H1 (cell line): ENCODE results near the gene RNF212. TPM values are rescaled to one million over a fixed set of nuclear protein-coding genes. Genes with fewer than 3 reads are reported as not detected.

Source experiments
- CTCF ChIA-PET: fragments of 300-600 bp; sonication (Branson Sonifier 250); formaldehyde crosslinking; loops from one replicate; lab custom pipeline; 2021; ENCODE audit not compliant: partially characterized antibody; lab: Charles Lee
- POLR2A ChIA-PET: fragments of 300-600 bp; sonication (Branson Sonifier 250); formaldehyde crosslinking; loops from one replicate; lab custom pipeline; 2021; ENCODE audit warnings: inconsistent platforms; ENCODE audit not compliant: partially characterized antibody; lab: Charles Lee
- DNase-seq, 2 experiments: peaks; one replicate each; pipeline versions ENCODE4 v3.0.0 to v3.0.0-alpha.2; 2010 to 2022; ENCODE audit warnings: low spot score in 2 of 2, low read depth in 1 of 2, mixed read lengths in 1 of 2
- FAIRE-seq: peaks from 2 replicates; lab custom pipeline; 2011; peaks lifted over from hg19 to GRCh38; lab: Jason Lieb, UNC
- H2AFZ ChIP-seq: 2 replicates; pipeline ENCODE4 v1.8.1; 2012; ENCODE audit warnings: low read length, inconsistent platforms
- H2AK5ac ChIP-seq: 2 replicates; pipeline ENCODE4 v1.6.1; 2013; ENCODE audit warnings: low read depth, low read length
- H2BK120ac ChIP-seq: replicated peaks from 2 replicates; pipeline ENCODE3; 2013; ENCODE audit warnings: low read depth, low read length, inconsistent platforms
- H2BK12ac ChIP-seq: 2 replicates; pipeline ENCODE4 v1.6.1; 2013; ENCODE audit warnings: low read depth, low read length
- H2BK15ac ChIP-seq: 2 replicates; pipeline ENCODE4 v1.6.1; 2013; ENCODE audit warnings: low read length
- H2BK20ac ChIP-seq: 2 replicates; pipeline ENCODE4 v1.6.1; 2013; ENCODE audit warnings: low read length
- H2BK5ac ChIP-seq: 2 replicates; pipeline ENCODE4 v1.6.1; 2013; ENCODE audit warnings: low read depth, low read length
- H3K14ac ChIP-seq: 2 replicates; pipeline ENCODE4 v1.6.1; 2013; ENCODE audit warnings: inconsistent platforms; ENCODE audit not compliant: insufficient read length
- H3K18ac ChIP-seq: 2 replicates; pipeline ENCODE4 v1.6.1; 2013; ENCODE audit warnings: low read length; ENCODE audit errors: extremely low read depth
- H3K23ac ChIP-seq: 2 replicates; pipeline ENCODE4 v1.6.1; 2013; ENCODE audit warnings: inconsistent platforms; ENCODE audit not compliant: insufficient read length
- H3K23me2 ChIP-seq: 2 replicates; pipeline ENCODE4 v1.6.1; 2013; ENCODE audit warnings: low read depth, low read length
- H3K27ac ChIP-seq: 2 replicates; pipeline ENCODE4 v1.6.1; 2011; ENCODE audit warnings: low read depth, low read length, inconsistent platforms
- H3K27me3 ChIP-seq, 4 experiments: replicated peaks in 1 of 4; 1 replicate in 1 of 4; 2 replicates in 3 of 4; pipeline versions ENCODE4 v1.6.1 to v1.8.1; 2011 to 2013; ENCODE audit warnings: low read length in 3 of 4, mild to moderate bottlenecking in 3 of 4, inconsistent platforms in 2 of 4, mixed read lengths in 2 of 4, moderate library complexity in 1 of 4; ENCODE audit not compliant: control insufficient read depth in 3 of 4, insufficient read depth in 3 of 4; ENCODE audit errors: extremely low read depth in 1 of 4
- H3K36me3 ChIP-seq, 4 experiments: 2 replicates each; pipeline versions ENCODE4 v1.6.1 to v1.8.1; 2011 to 2013; ENCODE audit warnings: mild to moderate bottlenecking in 4 of 4, low read length in 3 of 4, moderate library complexity in 2 of 4, control low read depth in 1 of 4, inconsistent platforms in 1 of 4; ENCODE audit not compliant: insufficient read depth in 4 of 4, control insufficient read depth in 2 of 4
- H3K4ac ChIP-seq: replicated peaks from 2 replicates; pipeline ENCODE3; 2013; ENCODE audit warnings: low read length, low read depth, mixed read lengths, inconsistent platforms; ENCODE audit not compliant: insufficient read length
- H3K4me1 ChIP-seq, 4 experiments: replicated peaks in 1 of 4; 1 replicate in 1 of 4; 2 replicates in 3 of 4; pipeline versions ENCODE4 v1.6.1 to v1.8.1; 2011 to 2013; ENCODE audit warnings: low read length in 3 of 4, inconsistent platforms in 2 of 4, mixed read lengths in 1 of 4; ENCODE audit not compliant: insufficient read depth in 4 of 4, control insufficient read depth in 3 of 4
- H3K4me2 ChIP-seq, 2 experiments: 2 replicates each; pipeline versions ENCODE4 v1.6.1 to v1.8.1; 2011 to 2013; ENCODE audit warnings: low read depth in 2 of 2, low read length in 2 of 2, control low read depth in 1 of 2, inconsistent platforms in 1 of 2, mild to moderate bottlenecking in 1 of 2; ENCODE audit not compliant: insufficient read depth in 1 of 2
- H3K4me3 ChIP-seq, 4 experiments: fragments of 200-600, 300-600 bp in 1 of 4; sonication (generic), shearing (Covaris generic), sonication (Bioruptor Twin) in 1 of 4; 2 replicates each; pipeline versions ENCODE4 v1.5.1 to v1.8.1; 2011 to 2016; ENCODE audit warnings: low read length in 4 of 4, low read depth in 3 of 4, control low read depth in 2 of 4, inconsistent platforms in 2 of 4, mild to moderate bottlenecking in 2 of 4, mixed read lengths in 1 of 4, moderate library complexity in 1 of 4; ENCODE audit not compliant: insufficient read depth in 2 of 4; ENCODE audit errors: extremely low read depth in 1 of 4
- H3K56ac ChIP-seq: replicated peaks from 2 replicates; pipeline ENCODE3; 2013; ENCODE audit warnings: low read depth, mild to moderate bottlenecking, mixed read lengths, low read length, inconsistent platforms; ENCODE audit not compliant: insufficient read length
- H3K79me1 ChIP-seq: 2 replicates; pipeline ENCODE4 v1.6.1; 2013; ENCODE audit warnings: low read depth, low read length, control low read depth
- H3K79me2 ChIP-seq, 2 experiments: 2 replicates each; pipeline versions ENCODE4 v1.6.1 to v1.8.1; 2012 to 2013; ENCODE audit warnings: low read length in 2 of 2, mild to moderate bottlenecking in 2 of 2, inconsistent platforms in 1 of 2; ENCODE audit not compliant: insufficient read depth in 2 of 2, control insufficient read depth in 1 of 2
- H3K9ac ChIP-seq, 4 experiments: replicated peaks in 1 of 4; 1 replicate in 1 of 4; 2 replicates in 3 of 4; pipeline versions ENCODE4 v1.6.1 to v1.8.1; 2011 to 2013; ENCODE audit warnings: low read depth in 3 of 4, low read length in 3 of 4, control low read depth in 2 of 4, mild to moderate bottlenecking in 2 of 4, moderate library complexity in 2 of 4, inconsistent platforms in 1 of 4; ENCODE audit errors: extremely low read depth in 1 of 4
- H3K9me3 ChIP-seq, 2 experiments: 2 replicates each; pipeline versions ENCODE4 v1.6.1 to v1.8.1; 2012 to 2013; ENCODE audit warnings: mild to moderate bottlenecking in 2 of 2, moderate library complexity in 2 of 2, control low read depth in 1 of 2, inconsistent platforms in 1 of 2, low read depth in 1 of 2, low read length in 1 of 2, mixed read lengths in 1 of 2; ENCODE audit not compliant: insufficient read depth in 2 of 2
- H4K20me1 ChIP-seq, 2 experiments: replicated peaks in 1 of 2; 2 replicates each; pipeline versions ENCODE3 to v1.8.1; 2011 to 2013; ENCODE audit warnings: inconsistent platforms in 2 of 2, low read length in 2 of 2, mild to moderate bottlenecking in 1 of 2; ENCODE audit not compliant: insufficient read depth in 2 of 2, control insufficient read depth in 1 of 2
- H4K5ac ChIP-seq: 2 replicates; pipeline ENCODE4 v1.6.1; 2013; ENCODE audit warnings: low read length, low read depth, mixed read lengths, inconsistent platforms; ENCODE audit not compliant: insufficient read length
- H4K8ac ChIP-seq: 2 replicates; pipeline ENCODE4 v1.8.0; 2013; ENCODE audit warnings: mild to moderate bottlenecking, moderate library complexity, low read length, inconsistent platforms; ENCODE audit not compliant: insufficient read depth; ENCODE audit errors: extremely low read depth
- H4K91ac ChIP-seq: replicated peaks from 2 replicates; pipeline ENCODE3; 2013; ENCODE audit warnings: low read length, mixed read lengths, inconsistent platforms; ENCODE audit not compliant: insufficient read length
- ASH2L ChIP-seq: fragments of 200-600, 300-600 bp; sonication (generic); IDR thresholded peaks from one replicate; pipeline ENCODE4 v1.7.1; 2017; ENCODE audit warnings: low read length
- BRCA1 ChIP-seq: IDR thresholded peaks from 2 replicates; pipeline ENCODE4 v1.6.1; 2012; ENCODE audit warnings: low read depth, low read length, improper control_type of control experiment
- CBX5 ChIP-seq: fragments of 300-800, 300-1000 bp; sonication (generic); IDR thresholded peaks from 2 replicates; pipeline ENCODE4 v1.7.1; 2016; ENCODE audit warnings: antibody characterized with exemption, low read length, low read depth
- CTBP2 ChIP-seq: IDR thresholded peaks from 2 replicates; pipeline ENCODE4 v1.7.0; 2011; ENCODE audit warnings: borderline replicate concordance, mild to moderate bottlenecking, moderate library complexity, mixed read lengths, low read length; ENCODE audit not compliant: insufficient read depth, insufficient read length
- HDAC2 ChIP-seq, 2 experiments: fragments of 300-600 bp in 1 of 2; sonication (generic) in 1 of 2; IDR thresholded peaks; 2 replicates each; pipeline ENCODE4 v1.6.1; 2011 to 2012; ENCODE audit warnings: low read depth in 2 of 2, low read length in 2 of 2, mild to moderate bottlenecking in 2 of 2, moderate library complexity in 2 of 2, borderline replicate concordance in 1 of 2, inconsistent platforms in 1 of 2
- PHF8 ChIP-seq: fragments of 200-600 bp; sonication (generic); conservative IDR thresholded peaks from 2 replicates; pipeline ENCODE4 v1.7.1; 2012; ENCODE audit warnings: low read depth, mild to moderate bottlenecking, inconsistent platforms, low read length, moderate library complexity
- POU5F1 ChIP-seq: IDR thresholded peaks from 2 replicates; pipeline ENCODE4 v1.6.1; 2011; ENCODE audit warnings: low read depth, mild to moderate bottlenecking, low read length, moderate library complexity
- RAD21 ChIP-seq, 2 experiments: IDR thresholded peaks in 1 of 2; conservative IDR thresholded peaks in 1 of 2; 2 replicates each; pipeline ENCODE4 v1.6.1; 2011; ENCODE audit warnings: low read depth in 2 of 2, low read length in 2 of 2, improper control_type of control experiment in 1 of 2, inconsistent platforms in 1 of 2, mild to moderate bottlenecking in 1 of 2, moderate library complexity in 1 of 2
- RFX5 ChIP-seq: IDR thresholded peaks from 2 replicates; pipeline ENCODE4 v1.6.1; 2011; ENCODE audit warnings: low read depth, low read length, improper control_type of control experiment, borderline replicate concordance
- SIRT6 ChIP-seq: IDR thresholded peaks from one replicate; pipeline ENCODE4 v1.7.1; 2012; ENCODE audit warnings: low read length, inconsistent platforms
- SP2 ChIP-seq: IDR thresholded peaks from 2 replicates; pipeline ENCODE4 v1.6.1; 2012; ENCODE audit warnings: mild to moderate bottlenecking, low read length, inconsistent platforms
- SUZ12 ChIP-seq: fragments of 200-600 bp; sonication (generic); IDR thresholded peaks from 2 replicates; pipeline ENCODE4 v1.6.1; 2012; ENCODE audit warnings: mild to moderate bottlenecking, inconsistent platforms, low read length, moderate library complexity, mixed read lengths
- TCF12 ChIP-seq: IDR thresholded peaks from 2 replicates; pipeline ENCODE4 v1.6.1; 2011; ENCODE audit warnings: low read depth, mild to moderate bottlenecking, low read length
- WGBS, 2 experiments: shearing (Covaris generic) in 1 of 2; methylation state at CpG; one replicate each; pipeline versions ENCODE4 v1.1.6 to v1.1.7; 2013 to 2015; ENCODE audit warnings: low lambda C conversion rate in 2 of 2, mixed read lengths in 2 of 2, inconsistent platforms in 1 of 2, low coverage in 1 of 2, missing lambda C conversion rate in 1 of 2; ENCODE audit not compliant: insufficient replicate concordance in 2 of 2, insufficient coverage in 1 of 2, insufficient read length in 1 of 2; ENCODE audit errors: extremely low coverage in 1 of 2, missing lambda C conversion rate in 1 of 2; 5-methylcytosine and 5-hydroxymethylcytosine counted together
- polyA plus RNA-seq, 7 experiments: library from polyadenylated mRNA; depleted of rRNA in 3 of 7; stranded (reverse) in 5 of 7; unstranded in 2 of 7; fragments of >200 nt in 5 of 7; fragments of 200-250 nt in 2 of 7; gene quantifications; 1 replicate in 5 of 7; 2 replicates in 1 of 7; 4 replicates in 1 of 7; pipeline versions ENCODE4 v1.2.1 to v1.2.3, GENCODE V29; 2011 to 2013; ENCODE audit warnings: missing spikeins in 2 of 7, mixed read lengths in 2 of 7
- total RNA-seq: library from RNA; stranded (reverse); fragmentation: NEBNext Ultra II Directional; extraction: Animal tissue kit (Norgen Biotek cat#: 25700); gene quantifications from 2 replicates; pipeline ENCODE4 v1.2.1, GENCODE V29; 2021

Gene RNF212
- total and polyA plus RNA-seq, 2 of the 8 experiments (the other 6 are each of a cell fraction or from before 2014, with no cell fraction given): 3.4 to 5.4 TPM

GRCh38 chr4:1024882-1025545, 88.3 kb downstream of the RNF212 start:
- H3K23ac ChIP-seq: no peak overlapping the region
- no peak for DNase-seq
- H2BK12ac ChIP-seq: no peak overlapping the region
- no peak overlapping the region for H3K14ac ChIP-seq
- H3K36me3 ChIP-seq: peaks cover 0 to 9% (median 8%) of the 10 kb centered on the region in 4 experiments; a peak in 5 of 8 replicates
- no peak for FAIRE-seq
- H3K79me2 ChIP-seq: no peaks in the 10 kb centered on the region
- peak overlapping the region; percentile 8; the same call in 1 of the 2 replicates for H2BK15ac ChIP-seq
- POLR2A ChIA-PET: no interaction called here
- H2AFZ ChIP-seq: no peak overlapping the region
- 0 out of 7 replicates have a peak, but pooled peaks cover 0 to 5% (median 0%) of the 10 kb centered on the region in 4 experiments for H3K27me3 ChIP-seq
- CTCF ChIA-PET: no interaction called here
- no peak overlapping the region for H3K27ac ChIP-seq
- H4K5ac ChIP-seq: no peak overlapping the region
- H2BK5ac ChIP-seq: no peak overlapping the region
- H3K4me2 ChIP-seq: no peak overlapping the region
- H3K9me3 ChIP-seq: no peaks in the 10 kb centered on the region
- no peak overlapping the region for H3K9ac ChIP-seq
- H4K8ac ChIP-seq: no peak overlapping the region
- no peak overlapping the region for H3K56ac ChIP-seq
- no peak overlapping the region for H3K4ac ChIP-seq
- no peaks in the 10 kb centered on the region for H3K79me1 ChIP-seq
- H4K20me1 ChIP-seq: peaks cover 0 to 16% of the 10 kb centered on the region in 2 experiments
- H2BK120ac ChIP-seq: no peak overlapping the region
- no peak overlapping the region for H2BK20ac ChIP-seq
- WGBS, 2 experiments: 95% methylated on average over 29 of the region's 32 CpGs; no CpG with 5 or more reads in 1 of the 2 experiments
- no peaks in the 10 kb centered on the region; the same call in 1 of the 2 replicates for H3K23me2 ChIP-seq
- peaks cover 0 to 7% (median 4%) of the 10 kb centered on the region in 4 experiments; a peak in 4 of 7 replicates for H3K4me1 ChIP-seq
- no peak overlapping the region for H3K4me3 ChIP-seq
- no peak overlapping the region for H3K18ac ChIP-seq
- H2AK5ac ChIP-seq: no peak overlapping the region
- H4K91ac ChIP-seq: no peak overlapping the region
- TF ChIP-seq SIRT6 (no peak), TCF12 (no peak), BRCA1 (no peak), CTBP2 (no peak), ASH2L (no peak), CBX5 (no peak), HDAC2 (IDR thresholded peaks at IDR 0.05; ENCODE audit: borderline replicate concordance in 1 of 2, low read depth in 2 of 2, low read length in 2 of 2) (no peak), PHF8 (no peak), RAD21 (IDR thresholded peaks at IDR 0.05 in 1 of 2, conservative IDR thresholded peaks at IDR 0.05 in 1 of 2; ENCODE audit: low read depth in 2 of 2, low read length in 2 of 2) (no peak), SP2 (no peak), RFX5 (no peak), SUZ12 (no peak), POU5F1 (no peak)
